OCI-LY1 (cell line): ENCODE measurements around the gene MPRIP.

Experiments
- EZH2 ChIP-seq: fragments of 200-600 bp; sonication (generic), shearing (Covaris generic); IDR thresholded peaks from 2 replicates; pipeline ENCODE4 v1.8.0; 2017; ENCODE audit warnings: borderline replicate concordance, mixed run types, mild to moderate bottlenecking, antibody characterized with exemption, low read length, moderate library complexity, mixed read lengths
- TF ChIP-seq, protein P1 (sequence below): fragments of 200-600 bp; sonication (generic), shearing (Covaris generic); IDR thresholded peaks from 2 replicates; pipeline ENCODE4 v1.5.1; 2017; ENCODE audit warnings: mild to moderate bottlenecking, antibody characterized with exemption, low read length, moderate library complexity, mixed read lengths

DNA sequence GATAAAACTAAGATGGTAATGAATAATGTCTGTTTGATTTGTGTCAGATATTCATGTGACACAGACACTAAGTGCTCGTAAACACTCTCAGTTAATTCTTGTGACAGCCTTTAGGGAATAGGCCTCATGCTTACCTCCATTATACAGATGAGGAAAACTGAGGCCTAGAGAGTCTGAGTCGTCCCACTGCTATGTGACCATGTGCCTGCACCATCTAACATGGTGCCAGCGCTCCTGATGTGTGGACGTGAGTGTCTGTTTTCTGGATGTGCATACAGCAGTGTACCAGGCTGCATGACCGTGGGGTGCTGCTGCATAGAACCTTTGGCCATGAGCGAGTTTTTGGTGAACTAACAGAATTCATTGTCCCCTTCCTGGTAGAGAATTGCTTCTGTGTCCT is 61.8 kb downstream of the MPRIP start:
- TF ChIP-seq, protein P1, sequence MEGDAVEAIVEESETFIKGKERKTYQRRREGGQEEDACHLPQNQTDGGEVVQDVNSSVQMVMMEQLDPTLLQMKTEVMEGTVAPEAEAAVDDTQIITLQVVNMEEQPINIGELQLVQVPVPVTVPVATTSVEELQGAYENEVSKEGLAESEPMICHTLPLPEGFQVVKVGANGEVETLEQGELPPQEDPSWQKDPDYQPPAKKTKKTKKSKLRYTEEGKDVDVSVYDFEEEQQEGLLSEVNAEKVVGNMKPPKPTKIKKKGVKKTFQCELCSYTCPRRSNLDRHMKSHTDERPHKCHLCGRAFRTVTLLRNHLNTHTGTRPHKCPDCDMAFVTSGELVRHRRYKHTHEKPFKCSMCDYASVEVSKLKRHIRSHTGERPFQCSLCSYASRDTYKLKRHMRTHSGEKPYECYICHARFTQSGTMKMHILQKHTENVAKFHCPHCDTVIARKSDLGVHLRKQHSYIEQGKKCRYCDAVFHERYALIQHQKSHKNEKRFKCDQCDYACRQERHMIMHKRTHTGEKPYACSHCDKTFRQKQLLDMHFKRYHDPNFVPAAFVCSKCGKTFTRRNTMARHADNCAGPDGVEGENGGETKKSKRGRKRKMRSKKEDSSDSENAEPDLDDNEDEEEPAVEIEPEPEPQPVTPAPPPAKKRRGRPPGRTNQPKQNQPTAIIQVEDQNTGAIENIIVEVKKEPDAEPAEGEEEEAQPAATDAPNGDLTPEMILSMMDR = no peak
- no peak for TF ChIP-seq EZH2
